SK-N-SH (cell line): Measurements from ENCODE around the gene PRICKLE4.

Experiments
- CTCF ChIP-seq: fragments of 200-600 bp; sonication (generic); IDR thresholded peaks from 2 replicates; pipeline ENCODE4 v1.6.1; 2017; ENCODE audit warnings: antibody characterized with exemption, mild to moderate bottlenecking, moderate library complexity
- ELF1 ChIP-seq: IDR thresholded peaks from 2 replicates; pipeline ENCODE4 v1.4.0; 2012
- EP300 ChIP-seq, 2 experiments: IDR thresholded peaks; 2 replicates each; pipeline versions ENCODE4 v1.4.0 to v1.6.1; 2012; ENCODE audit warnings: borderline replicate concordance in 1 of 2, low read depth in 1 of 2, low read length in 1 of 2
- FOSL2 ChIP-seq: IDR thresholded peaks from 2 replicates; pipeline ENCODE4 v1.4.0; 2012; ENCODE audit warnings: low read depth, mild to moderate bottlenecking, moderate library complexity, borderline replicate concordance
- GABPA ChIP-seq: IDR thresholded peaks from 2 replicates; pipeline ENCODE4 v1.4.0; 2012; ENCODE audit warnings: low read depth, mild to moderate bottlenecking
- JUND ChIP-seq: IDR thresholded peaks from 2 replicates; pipeline ENCODE4 v1.4.0; 2012
- PBX3 ChIP-seq: IDR thresholded peaks from 2 replicates; pipeline ENCODE4; 2012
- POLR2AphosphoS5 ChIP-seq: IDR thresholded peaks from 2 replicates; pipeline ENCODE4 v1.6.1; 2012; ENCODE audit warnings: low read depth, low read length
- RAD21 ChIP-seq: IDR thresholded peaks from 2 replicates; pipeline ENCODE4 v1.6.1; 2012; ENCODE audit warnings: mild to moderate bottlenecking, low read length
- RCOR1 ChIP-seq: fragments of 150-350 bp; IDR thresholded peaks from 2 replicates; pipeline ENCODE4 v1.6.1; 2017; ENCODE audit warnings: antibody characterized with exemption, low read length
- YY1 ChIP-seq: IDR thresholded peaks from 2 replicates; pipeline ENCODE4 v1.4.0; 2012; ENCODE audit warnings: low read depth, mild to moderate bottlenecking
- ZBTB33 ChIP-seq: IDR thresholded peaks from 2 replicates; pipeline ENCODE4 v1.4.0; 2012; ENCODE audit warnings: low read depth, borderline replicate concordance
- TF ChIP-seq, protein P1 (sequence below): IDR thresholded peaks from 2 replicates; pipeline ENCODE4 v1.4.0; 2012; ENCODE audit warnings: low read depth

- TF ChIP-seq CTCF (no peak), ELF1 (no peak), GABPA (no peak), POLR2AphosphoS5 (no peak), ZBTB33 (no peak), PBX3 (no peak), RCOR1 (no peak), EP300 (IDR thresholded peaks at IDR 0.05; ENCODE audit: borderline replicate concordance in 1 of 2, low read depth in 1 of 2, low read length in 1 of 2) (no peak), JUND (no peak), FOSL2 (no peak), YY1 (no peak), RAD21 (no peak)
- TF ChIP-seq, protein P1, sequence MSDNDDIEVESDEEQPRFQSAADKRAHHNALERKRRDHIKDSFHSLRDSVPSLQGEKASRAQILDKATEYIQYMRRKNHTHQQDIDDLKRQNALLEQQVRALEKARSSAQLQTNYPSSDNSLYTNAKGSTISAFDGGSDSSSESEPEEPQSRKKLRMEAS, result no peak
These were observed 1.7 kb upstream of the PRICKLE4 start for GRCh38 chr6:41778895-41779294.
